HepG2 (cell line): ENCODE results near the gene PCTP.

Source experiments
- ATF2 ChIP-seq: sonication (generic); formaldehyde crosslinking; IDR thresholded peaks from 2 replicates; pipeline ENCODE4 v1.4.0; 2020; ENCODE audit warnings: missing genetic modification reagents
- DPF2 ChIP-seq: sonication (generic); formaldehyde crosslinking; IDR thresholded peaks from 2 replicates; pipeline ENCODE4 v1.4.0; 2020; ENCODE audit warnings: mild to moderate bottlenecking, low read depth, missing genetic modification reagents, borderline replicate concordance
- FOSL2 ChIP-seq: sonication (generic); formaldehyde crosslinking; IDR thresholded peaks from 2 replicates; pipeline ENCODE4 v1.4.0; 2020; ENCODE audit warnings: missing genetic modification reagents
- HDAC6 ChIP-seq: fragments of 200-600 bp; sonication (generic); IDR thresholded peaks from 2 replicates; pipeline ENCODE4 v1.7.0; 2017; ENCODE audit warnings: mild to moderate bottlenecking, antibody characterized with exemption, low read length, low read depth
- HNF4G ChIP-seq, 2 experiments: sonication (generic) in 1 of 2; formaldehyde crosslinking in 1 of 2; IDR thresholded peaks; 2 replicates each; pipeline versions ENCODE4 v1.4.0 to v1.6.1; 2011 to 2020; ENCODE audit warnings: borderline replicate concordance in 2 of 2, low read depth in 2 of 2, mild to moderate bottlenecking in 2 of 2, low read length in 1 of 2, missing genetic modification reagents in 1 of 2, moderate library complexity in 1 of 2
- NR3C1 ChIP-seq: sonication (generic); formaldehyde crosslinking; IDR thresholded peaks from 2 replicates; pipeline ENCODE4 v1.4.0; 2020; ENCODE audit warnings: missing genetic modification reagents
- POLR2A ChIP-seq, 2 experiments: IDR thresholded peaks; 2 replicates each; pipeline ENCODE4 v1.6.1; 2011; ENCODE audit warnings: low read depth in 2 of 2, low read length in 2 of 2, mild to moderate bottlenecking in 1 of 2, moderate library complexity in 1 of 2; ENCODE audit not compliant: insufficient read depth in 1 of 2
- SP4 ChIP-seq: sonication (generic); formaldehyde crosslinking; IDR thresholded peaks from 2 replicates; pipeline ENCODE4 v1.8.1; 2023; ENCODE audit warnings: mild to moderate bottlenecking, missing genetic modification reagents
- ZFX ChIP-seq: sonication (generic); formaldehyde crosslinking; IDR thresholded peaks from 2 replicates; pipeline ENCODE4 v1.4.0; 2020; ENCODE audit warnings: mild to moderate bottlenecking, low read depth, missing genetic modification reagents, moderate library complexity
- ZMYM2 ChIP-seq: sonication (generic); formaldehyde crosslinking; IDR thresholded peaks from 2 replicates; pipeline ENCODE4 v1.8.0; 2022; ENCODE audit warnings: mild to moderate bottlenecking, missing genetic modification reagents
- ZNF747 ChIP-seq: sonication (generic); formaldehyde crosslinking; IDR thresholded peaks from 2 replicates; pipeline ENCODE4 v1.8.1; 2023; ENCODE audit warnings: missing genetic modification reagents, mild to moderate bottlenecking, borderline replicate concordance
- TF ChIP-seq, protein P1 (sequence below): sonication (generic); formaldehyde crosslinking; IDR thresholded peaks from 2 replicates; pipeline ENCODE4 v1.5.1; 2020; ENCODE audit warnings: mild to moderate bottlenecking, missing genetic modification reagents, moderate library complexity

DNA sequence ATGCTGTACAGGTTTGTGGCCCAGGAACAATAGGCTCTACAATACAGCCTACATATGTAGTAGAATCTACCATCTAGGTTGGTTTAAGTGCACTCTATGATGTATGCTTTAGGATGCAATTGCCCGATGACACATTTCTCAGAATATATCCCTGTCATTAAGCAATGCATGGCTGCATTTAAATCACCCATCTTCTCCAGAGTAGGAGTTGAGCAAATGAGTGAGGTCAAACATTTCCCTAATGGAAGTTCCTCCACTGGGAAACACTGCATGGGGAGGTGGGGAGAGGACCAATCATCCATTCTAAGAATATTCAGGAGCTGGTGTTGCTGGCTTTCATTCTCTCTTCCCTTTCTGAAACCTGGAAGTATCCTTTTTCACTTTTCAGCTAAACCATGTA, 2.0 kb upstream of the PCTP start:
- TF ChIP-seq ZFX (CRISPR knock-in tag): no peak
- no peak for TF ChIP-seq ATF2 (CRISPR knock-in tag)
- TF ChIP-seq ZMYM2 (CRISPR knock-in tag): no peak
- TF ChIP-seq, protein P1, sequence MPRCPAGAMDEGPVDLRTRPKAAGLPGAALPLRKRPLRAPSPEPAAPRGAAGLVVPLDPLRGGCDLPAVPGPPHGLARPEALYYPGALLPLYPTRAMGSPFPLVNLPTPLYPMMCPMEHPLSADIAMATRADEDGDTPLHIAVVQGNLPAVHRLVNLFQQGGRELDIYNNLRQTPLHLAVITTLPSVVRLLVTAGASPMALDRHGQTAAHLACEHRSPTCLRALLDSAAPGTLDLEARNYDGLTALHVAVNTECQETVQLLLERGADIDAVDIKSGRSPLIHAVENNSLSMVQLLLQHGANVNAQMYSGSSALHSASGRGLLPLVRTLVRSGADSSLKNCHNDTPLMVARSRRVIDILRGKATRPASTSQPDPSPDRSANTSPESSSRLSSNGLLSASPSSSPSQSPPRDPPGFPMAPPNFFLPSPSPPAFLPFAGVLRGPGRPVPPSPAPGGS: no peak
- TF ChIP-seq NR3C1 (CRISPR knock-in tag): no peak
- no peak for TF ChIP-seq HDAC6
- TF ChIP-seq ZNF747 (CRISPR knock-in tag): no peak
- no peak for TF ChIP-seq SP4 (CRISPR knock-in tag)
- TF ChIP-seq DPF2: no peak
- no peak for TF ChIP-seq HNF4G (IDR thresholded peaks at IDR 0.05; ENCODE audit: borderline replicate concordance, low read depth, low read length)
- TF ChIP-seq HNF4G (CRISPR knock-in tag; IDR thresholded peaks at IDR 0.05; ENCODE audit: borderline replicate concordance, low read depth): no peak
- TF ChIP-seq FOSL2: no peak
- TF ChIP-seq POLR2A (IDR thresholded peaks at IDR 0.05; ENCODE audit: insufficient read depth in 1 of 2, low read depth in 2 of 2, low read length in 2 of 2): no peak
